Mesenchymal stem cell (in vitro differentiated cells and primary cell): ENCODE results near the gene BTBD7.

ENCODE experiments used
- DNase-seq: peaks from one replicate; pipeline ENCODE4 v3.0.0-alpha.2; 2013
- H2AFZ ChIP-seq: one replicate; pipeline ENCODE4 v1.6.1; 2013; ENCODE audit warnings: low read depth, mild to moderate bottlenecking, control low read depth, inconsistent platforms, low read length, moderate library complexity
- H2AK5ac ChIP-seq: 2 replicates; pipeline ENCODE4 v1.6.1; 2013; ENCODE audit warnings: low read length, moderate library complexity, mild to moderate bottlenecking, inconsistent platforms; ENCODE audit not compliant: severe bottlenecking
- H2BK120ac ChIP-seq: one replicate; pipeline ENCODE4 v1.6.1; 2013; ENCODE audit warnings: low read depth, mild to moderate bottlenecking, inconsistent platforms, low read length, moderate library complexity
- H2BK12ac ChIP-seq, 2 experiments: one replicate each; pipeline ENCODE4 v1.6.1; 2013; ENCODE audit warnings: inconsistent platforms in 2 of 2, low read length in 2 of 2, mild to moderate bottlenecking in 2 of 2, moderate library complexity in 2 of 2, control low read depth in 1 of 2
- H2BK15ac ChIP-seq: one replicate; pipeline ENCODE4 v1.6.1; 2013; ENCODE audit warnings: mild to moderate bottlenecking, low read depth, inconsistent platforms; ENCODE audit not compliant: poor library complexity, severe bottlenecking
- H2BK5ac ChIP-seq: 2 replicates; pipeline ENCODE4 v1.6.1; 2013; ENCODE audit warnings: low read depth, mild to moderate bottlenecking, low read length, control low read depth, inconsistent platforms; ENCODE audit not compliant: poor library complexity, severe bottlenecking
- H3K14ac ChIP-seq, 2 experiments: one replicate each; pipeline ENCODE4 v1.6.1; 2013; ENCODE audit warnings: inconsistent platforms in 2 of 2, low read length in 2 of 2, control low read depth in 1 of 2, mild to moderate bottlenecking in 1 of 2, moderate library complexity in 1 of 2
- H3K18ac ChIP-seq, 2 experiments: one replicate each; pipeline ENCODE4 v1.6.1; 2013; ENCODE audit warnings: inconsistent platforms in 2 of 2, low read length in 2 of 2, control low read depth in 1 of 2, low read depth in 1 of 2, mild to moderate bottlenecking in 1 of 2
- H3K23ac ChIP-seq, 2 experiments: one replicate each; pipeline ENCODE4 v1.6.1; 2013; ENCODE audit warnings: inconsistent platforms in 2 of 2, low read length in 2 of 2, mild to moderate bottlenecking in 2 of 2, moderate library complexity in 2 of 2, control low read depth in 1 of 2
- H3K27ac ChIP-seq: 2 replicates; pipeline ENCODE4 v1.5.1; 2013; ENCODE audit warnings: mild to moderate bottlenecking, moderate library complexity, low read length, control low read depth, inconsistent platforms; ENCODE audit not compliant: poor library complexity, severe bottlenecking
- H3K27me3 ChIP-seq, 2 experiments: 2 replicates each; pipeline versions ENCODE4 v1.6.1 to v1.7.0; 2013; ENCODE audit warnings: low read length in 2 of 2, mild to moderate bottlenecking in 2 of 2, moderate library complexity in 2 of 2, control low read depth in 1 of 2, inconsistent platforms in 1 of 2; ENCODE audit not compliant: control insufficient read depth in 1 of 2, insufficient read depth in 1 of 2
- H3K36me3 ChIP-seq, 2 experiments: 2 replicates each; pipeline versions ENCODE4 v1.6.1 to v1.7.0; 2013; ENCODE audit warnings: low read length in 2 of 2, control low read depth in 1 of 2, inconsistent platforms in 1 of 2, low read depth in 1 of 2, mild to moderate bottlenecking in 1 of 2; ENCODE audit not compliant: insufficient read depth in 2 of 2, control insufficient read depth in 1 of 2
- H3K4ac ChIP-seq, 2 experiments: one replicate each; pipeline ENCODE4 v1.6.1; 2013; ENCODE audit warnings: inconsistent platforms in 2 of 2, low read length in 2 of 2, mild to moderate bottlenecking in 2 of 2, moderate library complexity in 2 of 2, control low read depth in 1 of 2, low read depth in 1 of 2
- H3K4me1 ChIP-seq: 2 replicates; pipeline ENCODE4 v1.6.1; 2013; ENCODE audit warnings: low read depth, low read length, control low read depth; ENCODE audit not compliant: control insufficient read depth, insufficient read depth
- H3K4me2 ChIP-seq: 2 replicates; pipeline ENCODE4 v1.6.1; 2013; ENCODE audit warnings: low read length, mild to moderate bottlenecking, inconsistent platforms; ENCODE audit not compliant: poor library complexity, severe bottlenecking
- H3K4me3 ChIP-seq, 2 experiments: 2 replicates each; pipeline versions ENCODE4 v1.5.1 to v1.7.0; 2013; ENCODE audit warnings: low read length in 2 of 2, mild to moderate bottlenecking in 2 of 2, control low read depth in 1 of 2, low read depth in 1 of 2; ENCODE audit not compliant: insufficient read depth in 1 of 2
- H3K79me1 ChIP-seq: replicated peaks from 2 replicates; pipeline ENCODE4 v1.6.1; 2013; ENCODE audit warnings: mild to moderate bottlenecking, control low read depth, low read length, inconsistent platforms; ENCODE audit not compliant: poor library complexity, severe bottlenecking
- H3K9ac ChIP-seq: 2 replicates; pipeline ENCODE4 v1.7.0; 2013; ENCODE audit warnings: mild to moderate bottlenecking, low read length, moderate library complexity
- H3K9me3 ChIP-seq: 2 replicates; pipeline ENCODE4 v1.7.0; 2013; ENCODE audit warnings: mild to moderate bottlenecking, low read length; ENCODE audit not compliant: control insufficient read depth
- H4K8ac ChIP-seq: one replicate; pipeline ENCODE4 v1.6.1; 2013; ENCODE audit warnings: inconsistent platforms, mild to moderate bottlenecking, low read length, moderate library complexity
- H4K91ac ChIP-seq: one replicate; pipeline ENCODE4 v1.6.1; 2013; ENCODE audit warnings: mild to moderate bottlenecking, low read length, inconsistent platforms
- WGBS: methylation state at CpG from one replicate; pipeline ENCODE4 v1.1.7; 2013; ENCODE audit warnings: mixed read lengths; 5-methylcytosine and 5-hydroxymethylcytosine counted together

The BTBD7 gene

GRCh38 chr14:93337884-93338283 lies 5.0 kb upstream of the BTBD7 start:
- H3K4me1 ChIP-seq: peaks cover 2% of the 10 kb centered on the region
- H2BK120ac ChIP-seq: no peak overlapping the region
- no peaks in the 10 kb centered on the region for H3K9me3 ChIP-seq
- H2BK15ac ChIP-seq: no peak overlapping the region
- no peak overlapping the region for H3K18ac ChIP-seq
- H3K27ac ChIP-seq: no peak overlapping the region
- H2BK5ac ChIP-seq: no peak overlapping the region
- H4K91ac ChIP-seq: no peak overlapping the region
- H3K4me3 ChIP-seq: no peak overlapping the region
- H3K14ac ChIP-seq: no peak overlapping the region
- H3K4ac ChIP-seq: no peak overlapping the region
- no peak overlapping the region for H4K8ac ChIP-seq
- H2AFZ ChIP-seq: no peak overlapping the region
- WGBS: 98% methylated on average over 7 of the region's 7 CpGs
- peak overlapping the region in 1 of 2 experiments; percentile 14 for H3K23ac ChIP-seq
- no peak overlapping the region for H3K4me2 ChIP-seq
- no peak overlapping the region for H3K9ac ChIP-seq
- no peak overlapping the region for H2BK12ac ChIP-seq
- no peak for DNase-seq
- H3K27me3 ChIP-seq: no peaks in the 10 kb centered on the region
- peaks cover 6% of the 10 kb centered on the region for H3K79me1 ChIP-seq
- H3K36me3 ChIP-seq: no peaks in the 10 kb centered on the region
- no peak overlapping the region for H2AK5ac ChIP-seq

GRCh38 chr14:93337143-93337753 lies 4.4 kb upstream of the BTBD7 start:
- no peak overlapping the region for H3K18ac ChIP-seq
- peaks cover 6% of the 10 kb centered on the region for H3K79me1 ChIP-seq
- no peak overlapping the region for H2AFZ ChIP-seq
- H3K4me1 ChIP-seq: peaks cover 2% of the 10 kb centered on the region
- no peaks in the 10 kb centered on the region for H3K36me3 ChIP-seq
- no peak overlapping the region for H3K9ac ChIP-seq
- no peak overlapping the region for H3K14ac ChIP-seq
- no peaks in the 10 kb centered on the region for H3K9me3 ChIP-seq
- no peak overlapping the region for H2AK5ac ChIP-seq
- H3K4ac ChIP-seq: no peak overlapping the region
- WGBS: 98% methylated on average over 4 of the region's 4 CpGs
- H2BK15ac ChIP-seq: no peak overlapping the region
- no peak overlapping the region for H4K8ac ChIP-seq
- DNase-seq: no peak
- no peak overlapping the region for H3K23ac ChIP-seq
- H3K27me3 ChIP-seq: no peaks in the 10 kb centered on the region
- H3K4me3 ChIP-seq: no peak overlapping the region
- H4K91ac ChIP-seq: no peak overlapping the region
- no peak overlapping the region for H3K4me2 ChIP-seq
- H2BK12ac ChIP-seq: no peak overlapping the region
- H2BK120ac ChIP-seq: no peak overlapping the region
- H2BK5ac ChIP-seq: no peak overlapping the region
- no peak overlapping the region for H3K27ac ChIP-seq

DNA sequence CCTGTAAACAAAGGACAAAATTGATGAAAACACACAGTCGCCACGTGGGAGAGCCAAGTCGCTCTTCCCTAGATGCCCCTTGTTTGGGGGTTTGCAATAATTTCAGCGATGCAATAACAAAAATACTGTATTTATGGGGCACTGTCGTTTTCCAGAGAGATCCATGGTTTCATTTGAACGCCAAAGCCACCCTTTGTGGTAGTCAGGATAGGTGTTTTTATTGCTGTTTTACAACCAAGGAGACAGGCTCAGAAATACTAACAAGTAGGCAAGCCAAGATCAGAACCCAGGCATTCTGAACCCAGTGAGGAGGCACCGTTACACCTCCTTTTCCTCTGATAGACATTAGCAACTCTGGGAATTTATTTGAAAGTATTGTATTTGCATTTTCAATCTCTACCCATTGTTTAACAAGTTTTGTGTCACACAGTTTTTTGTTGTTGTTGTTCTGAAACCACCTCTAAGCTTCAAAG lies 831 bp upstream of the BTBD7 start:
- no peak overlapping the region for H4K91ac ChIP-seq
- no peak overlapping the region for H3K23ac ChIP-seq
- no peak overlapping the region for H2BK5ac ChIP-seq
- peaks cover 6% of the 10 kb centered on the region for H3K79me1 ChIP-seq
- no peak overlapping the region for H3K18ac ChIP-seq
- H3K4me2 ChIP-seq: peak overlapping the region; percentile 60
- H2AK5ac ChIP-seq: no peak overlapping the region
- H3K27ac ChIP-seq: no peak overlapping the region
- H3K4ac ChIP-seq: no peak overlapping the region
- peaks cover 4% of the 10 kb centered on the region for H3K4me1 ChIP-seq
- H3K36me3 ChIP-seq: no peaks in the 10 kb centered on the region
- peak overlapping the region; percentile 55 for H4K8ac ChIP-seq
- peak overlapping the region; percentile 5 for H2AFZ ChIP-seq
- H3K27me3 ChIP-seq: no peaks in the 10 kb centered on the region
- no peak overlapping the region for H2BK12ac ChIP-seq
- H3K14ac ChIP-seq: no peak overlapping the region
- no peak overlapping the region for H2BK120ac ChIP-seq
- 19% methylated on average over 6 of the region's 7 CpGs for WGBS
- peak overlapping the region; percentile 3 to 86 for H3K4me3 ChIP-seq
- DNase-seq: no peak
- no peaks in the 10 kb centered on the region for H3K9me3 ChIP-seq
- H3K9ac ChIP-seq: peak overlapping the region; percentile 93
- H2BK15ac ChIP-seq: no peak overlapping the region

- Histone ChIP-seq H3K36me3 (no peaks in the 10 kb centered on the region), H3K9ac (peak overlapping the region; percentile 93), H3K9me3 (no peaks in the 10 kb centered on the region), H3K23ac (peak overlapping the region in 1 of 2 experiments; percentile 99), H3K14ac (peak overlapping the region; percentile 74 to 100), H3K18ac (peak overlapping the region; percentile 100), H3K4me2 (peak overlapping the region; percentile 76), H3K79me1 (peaks cover 6% of the 10 kb centered on the region), H2AK5ac (no peak overlapping the region), H2BK12ac (peak overlapping the region; percentile 66 to 97), H2BK120ac (peak overlapping the region; percentile 94), H3K4ac (peak overlapping the region; percentile 99 to 100), H3K27me3 (no peaks in the 10 kb centered on the region), H2AFZ (peak overlapping the region; percentile 100), H3K4me3 (peak overlapping the region; percentile 86 to 99), H4K91ac (peak overlapping the region; percentile 99), H3K27ac (peak overlapping the region; percentile 84), H2BK15ac (peak overlapping the region; percentile 100), H4K8ac (peak overlapping the region; percentile 99), H2BK5ac (peak overlapping the region; percentile 96), H3K4me1 (peaks cover 4% of the 10 kb centered on the region)
- WGBS: 2% methylated on average over 29 of the region's 61 CpGs
- DNase-seq: peak; percentile 68
These were observed 411 bp downstream of the BTBD7 start for GRCh38 chr14:93332397-93332852.
